GM12874 (cell line): ENCODE results near the gene CCDC187.

Experiments used
- CTCF ChIP-seq: IDR thresholded peaks from 2 replicates; pipeline ENCODE4 v1.5.1; 2011; ENCODE audit warnings: low read depth, mild to moderate bottlenecking, control low read depth, low read length, moderate library complexity; ENCODE audit not compliant: insufficient read depth

The CCDC187 gene

DNA sequence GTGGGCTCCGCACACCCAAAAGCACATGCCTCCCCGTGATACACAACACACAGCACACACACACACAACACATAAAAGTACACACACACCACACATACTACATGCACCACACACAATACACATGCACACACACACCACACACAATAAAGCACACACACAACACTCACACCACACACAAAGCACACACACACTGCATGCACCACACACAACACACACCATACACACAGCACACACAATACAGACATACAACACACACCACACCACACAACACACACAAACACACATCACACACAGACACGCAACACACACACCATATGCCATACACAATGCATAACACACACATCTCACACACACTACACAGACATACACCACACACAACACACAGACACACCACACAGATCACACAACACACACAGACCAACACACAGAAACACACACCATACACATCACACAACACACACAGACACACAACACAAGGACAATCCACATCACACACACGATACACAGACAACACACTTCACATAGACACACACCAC lies 3.4 kb upstream of the CCDC187 start:
- TF ChIP-seq CTCF, result no peak

GRCh38 chr9:136306211-136307208 lies 2.6 kb upstream of the CCDC187 start:
- TF ChIP-seq CTCF, result no peak

- TF ChIP-seq CTCF, result no peak
These were observed 1.9 kb upstream of the CCDC187 start for GRCh38 chr9:136305804-136306203.

GRCh38 chr9:136304981-136305380 lies 1.1 kb upstream of the CCDC187 start:
- TF ChIP-seq CTCF, result no peak

DNA sequence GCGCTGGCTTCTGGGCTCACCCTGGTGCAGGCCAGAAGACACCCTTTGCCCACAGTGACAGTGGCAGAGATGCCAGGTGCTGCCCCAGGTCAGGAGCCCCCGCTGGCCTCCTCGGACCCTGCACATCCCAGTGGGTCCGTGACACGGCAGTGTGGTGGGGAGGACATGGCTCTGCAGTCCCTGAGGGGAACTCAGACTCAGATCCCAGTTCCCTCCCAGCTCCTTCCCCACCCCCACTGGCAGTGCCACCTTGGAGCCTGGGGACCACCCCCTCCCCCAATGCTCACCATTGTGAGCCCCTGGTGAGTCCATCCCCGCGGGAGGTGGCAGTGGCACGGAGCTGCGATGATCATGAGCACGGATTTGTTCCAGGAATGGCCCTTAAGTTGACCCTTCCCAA lies 562 bp upstream of the CCDC187 start:
- TF ChIP-seq CTCF, result no peak

GRCh38 chr9:136303066-136303824 lies 649 bp downstream of the CCDC187 start:
- no peak for TF ChIP-seq CTCF

GRCh38 chr9:136302527-136302926 lies 1.4 kb downstream of the CCDC187 start:
- TF ChIP-seq CTCF, result no peak
